Measurements from ENCODE around the gene CNN2. TPM values are rescaled to one million over a fixed set of nuclear protein-coding genes. Genes with fewer than 3 reads are reported as not detected.

The CNN2 gene
- total and polyA plus RNA-seq, 9 of the 15 experiments (the other 6 are each of a cell fraction or from before 2014, with no cell fraction given): 12.1 to 174 (median 52.7) TPM

DNA sequence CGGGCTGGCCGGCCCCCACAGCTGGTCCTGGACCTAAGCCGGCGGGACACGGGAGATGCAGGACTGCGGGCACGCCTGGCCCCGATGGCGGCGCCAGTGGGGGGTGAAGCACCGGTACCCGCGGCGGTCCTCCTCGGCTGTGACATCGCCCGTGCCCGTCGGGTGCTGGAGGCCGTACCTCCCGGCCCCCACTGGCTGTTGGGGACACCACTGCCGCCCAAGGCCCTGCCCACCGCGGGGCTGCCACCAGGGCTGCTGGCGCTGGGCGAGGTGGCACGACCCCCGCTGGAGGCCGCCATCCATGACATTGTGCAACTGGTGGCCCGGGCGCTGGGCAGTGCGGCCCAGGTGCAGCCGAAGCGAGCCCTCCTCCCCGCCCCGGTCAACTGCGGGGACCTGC is 23.1 kb upstream of the CNN2 start:
- H3K27ac ChIP-seq (ENCODE audit: extremely low read depth, low read depth, low read length): no peak overlapping the region
- FAIRE-seq (no peak), DNase-seq (ENCODE audit: extremely low read depth in 1 of 4, low spot score in 3 of 4) (no peak), ATAC-seq (no peak)
- H4K20me1 ChIP-seq (replicated peaks; ENCODE audit: control insufficient read depth, insufficient read depth, low read length): no peaks in the 10 kb centered on the region
- H3K9me3 ChIP-seq (replicated peaks; ENCODE audit: control insufficient read depth, insufficient read depth, low read depth, low read length): no peaks in the 10 kb centered on the region
- no peaks in the 10 kb centered on the region for H3K27me3 ChIP-seq (ENCODE audit: control insufficient read depth in 2 of 2, insufficient read depth in 2 of 2, low read length in 2 of 2)
- no peaks in the 10 kb centered on the region for H3K36me3 ChIP-seq (ENCODE audit: control insufficient read depth, insufficient read depth, low read length)
- no peak overlapping the region for H2AFZ ChIP-seq (ENCODE audit: low read depth, low read length)
- peaks cover 2 to 72% of the 10 kb centered on the region in 2 experiments; a peak in 4 of 5 replicates for H3K4me1 ChIP-seq (replicated peaks in 1 of 2; ENCODE audit: control insufficient read depth in 2 of 2, insufficient read depth in 2 of 2, low read length in 2 of 2)
- CTCF ChIA-PET (ENCODE audit: low intra/inter-chr PET ratio): interaction anchor here (1.2 kb wide), 1 partner anchor 81 kb away, joined by 4 read pairs; no protein-coding TSS in a partner anchor
- in situ Hi-C loops (cut with MboI) (no loop called here), intact Hi-C loops (cut with micrococcal nuclease) (no loop called here)
- TF ChIP-seq RBM25 (IDR thresholded peaks at IDR 0.05; ENCODE audit: low read depth, low read length, severe bottlenecking) (no peak), HNRNPL (IDR thresholded peaks at IDR 0.05; ENCODE audit: low read depth, low read length) (peak; percentile 94), POLR2G (IDR thresholded peaks at IDR 0.05; ENCODE audit: low read depth, low read length) (peak; percentile 61)
- TF ChIP-seq, protein P1, sequence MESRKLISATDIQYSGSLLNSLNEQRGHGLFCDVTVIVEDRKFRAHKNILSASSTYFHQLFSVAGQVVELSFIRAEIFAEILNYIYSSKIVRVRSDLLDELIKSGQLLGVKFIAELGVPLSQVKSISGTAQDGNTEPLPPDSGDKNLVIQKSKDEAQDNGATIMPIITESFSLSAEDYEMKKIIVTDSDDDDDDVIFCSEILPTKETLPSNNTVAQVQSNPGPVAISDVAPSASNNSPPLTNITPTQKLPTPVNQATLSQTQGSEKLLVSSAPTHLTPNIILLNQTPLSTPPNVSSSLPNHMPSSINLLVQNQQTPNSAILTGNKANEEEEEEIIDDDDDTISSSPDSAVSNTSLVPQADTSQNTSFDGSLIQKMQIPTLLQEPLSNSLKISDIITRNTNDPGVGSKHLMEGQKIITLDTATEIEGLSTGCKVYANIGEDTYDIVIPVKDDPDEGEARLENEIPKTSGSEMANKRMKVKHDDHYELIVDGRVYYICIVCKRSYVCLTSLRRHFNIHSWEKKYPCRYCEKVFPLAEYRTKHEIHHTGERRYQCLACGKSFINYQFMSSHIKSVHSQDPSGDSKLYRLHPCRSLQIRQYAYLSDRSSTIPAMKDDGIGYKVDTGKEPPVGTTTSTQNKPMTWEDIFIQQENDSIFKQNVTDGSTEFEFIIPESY (CRISPR knock-in tag; IDR thresholded peaks at IDR 0.05): peak; percentile 55; the same call in 1 of the 2 replicates
- H3K4me2 ChIP-seq (ENCODE audit: insufficient read depth, low read length): no peak overlapping the region
- H3K79me2 ChIP-seq (ENCODE audit: control insufficient read depth, insufficient read depth, low read length): no peaks in the 10 kb centered on the region
- no peak overlapping the region for H3K4me3 ChIP-seq
- 39% methylated on average over 23 of the region's 37 CpGs for WGBS (ENCODE audit: insufficient coverage, low coverage, missing lambda C conversion rate)
- H3K9me1 ChIP-seq (ENCODE audit: control insufficient read depth, insufficient read depth, low read length): no peaks in the 10 kb centered on the region
- BruUV-seq (replicated peaks): no TSS peak
- no peak overlapping the region; a peak in 1 of 4 replicates for H3K9ac ChIP-seq (ENCODE audit: insufficient read depth in 1 of 2, low read depth in 2 of 2, low read length in 2 of 2)
- POLR2A ChIA-PET: interaction anchor here (0.7 to 2.1 kb wide), 3 partner anchors 11 to 27 kb away, joined by 3 to 6 read pairs (median 5); partner anchors contain the start of gene CNN2
